ENCODE measurements around the gene PTPRN. TPM values are rescaled to one million over a fixed set of nuclear protein-coding genes. Genes with fewer than 3 reads are reported as not detected.
"Not testable (repeated sequence)": the region's sequence is repeated elsewhere in the genome, so short reads cannot be mapped to it uniquely, and the experiment has no call there.

The PTPRN gene
- polyA plus RNA-seq, 1 donor, result 0.27 TPM

DNA sequence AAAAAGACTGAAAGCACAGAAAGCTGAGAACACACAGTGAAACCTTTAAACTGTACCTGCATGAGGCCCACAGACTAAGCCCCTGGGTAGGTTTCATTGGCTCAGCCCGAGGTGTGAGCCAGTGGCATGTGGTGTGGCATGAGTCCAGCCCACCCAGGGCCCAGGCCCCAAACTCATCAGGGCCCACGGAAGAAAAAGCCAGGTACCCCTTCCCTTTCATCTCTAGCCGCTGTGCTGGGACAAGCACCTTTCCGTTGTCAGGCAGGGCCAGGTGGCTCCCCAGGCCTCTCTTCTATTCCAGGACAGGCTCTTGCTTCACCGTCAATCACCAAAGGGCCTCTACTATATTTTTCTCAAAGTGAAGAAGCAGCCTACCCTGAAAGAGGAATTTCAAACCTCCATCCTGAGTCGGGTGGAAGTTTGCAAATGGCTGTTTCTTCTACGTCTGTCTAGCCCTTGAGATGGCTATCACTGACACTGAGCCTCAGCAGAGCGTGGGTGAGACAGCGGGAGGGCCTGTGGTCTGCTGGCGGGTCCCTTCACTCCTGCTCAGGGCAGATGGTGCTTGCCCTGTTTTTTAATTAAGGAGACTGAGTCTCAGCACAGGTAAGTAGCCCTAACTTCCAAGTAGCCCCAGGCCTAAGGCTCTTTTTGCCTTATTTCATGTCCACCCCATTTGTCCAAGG, 21.5 kb downstream of the PTPRN start:
- no peak for DNase-seq

- DNase-seq, result not testable (repeated sequence)
Measured at GRCh38 chr2:219287116-219287440, 22.1 kb downstream of the PTPRN start.

GRCh38 chr2:219286436-219287115, 22.6 kb downstream of the PTPRN start:
- no peak for DNase-seq

DNA sequence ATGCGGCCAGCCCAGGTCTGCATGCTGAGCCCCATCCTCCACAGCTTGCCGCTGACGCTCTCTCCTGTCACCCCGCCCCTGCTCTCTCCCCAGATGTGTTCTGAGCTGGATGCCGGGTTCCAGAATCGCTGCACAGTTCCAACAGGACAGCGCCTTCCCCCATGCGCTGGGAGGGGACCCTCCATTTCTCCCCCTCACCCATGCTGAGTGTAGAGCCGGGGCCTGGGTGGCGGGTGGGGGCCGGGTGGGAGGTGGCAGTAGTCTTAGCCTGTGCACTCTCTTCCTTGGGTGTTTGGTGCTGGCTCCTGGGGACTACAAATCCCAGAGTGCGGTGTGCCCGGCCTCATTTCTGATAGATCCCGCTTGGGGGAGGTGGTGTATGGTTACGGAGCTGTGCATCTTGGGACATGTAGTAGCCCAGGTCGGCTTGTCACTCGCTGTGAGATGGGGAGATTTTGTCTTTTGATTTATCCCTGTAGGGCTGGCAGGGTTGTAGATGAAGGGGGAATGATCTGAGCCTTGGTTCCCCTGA, 23.2 kb downstream of the PTPRN start:
- no peak for DNase-seq

DNA sequence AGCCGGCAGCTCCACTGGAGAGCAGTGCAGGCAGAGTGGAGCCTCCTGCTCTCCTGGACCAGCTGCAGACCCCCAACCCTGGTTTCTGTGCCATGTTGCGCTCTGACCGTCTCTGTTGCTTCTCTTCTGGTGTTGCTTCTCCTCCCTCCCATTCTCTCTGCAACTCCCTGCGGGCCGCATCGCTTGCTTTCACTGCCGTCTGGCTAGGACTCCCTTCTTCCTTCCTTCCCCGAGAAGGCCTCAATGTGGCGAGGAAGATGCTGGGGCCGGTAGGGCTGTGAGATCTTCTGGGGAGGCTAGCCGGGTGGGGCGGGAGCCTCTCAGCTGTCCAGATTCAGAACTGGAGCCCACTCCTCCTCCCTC, 23.8 kb downstream of the PTPRN start:
- DNase-seq, result no peak

DNA sequence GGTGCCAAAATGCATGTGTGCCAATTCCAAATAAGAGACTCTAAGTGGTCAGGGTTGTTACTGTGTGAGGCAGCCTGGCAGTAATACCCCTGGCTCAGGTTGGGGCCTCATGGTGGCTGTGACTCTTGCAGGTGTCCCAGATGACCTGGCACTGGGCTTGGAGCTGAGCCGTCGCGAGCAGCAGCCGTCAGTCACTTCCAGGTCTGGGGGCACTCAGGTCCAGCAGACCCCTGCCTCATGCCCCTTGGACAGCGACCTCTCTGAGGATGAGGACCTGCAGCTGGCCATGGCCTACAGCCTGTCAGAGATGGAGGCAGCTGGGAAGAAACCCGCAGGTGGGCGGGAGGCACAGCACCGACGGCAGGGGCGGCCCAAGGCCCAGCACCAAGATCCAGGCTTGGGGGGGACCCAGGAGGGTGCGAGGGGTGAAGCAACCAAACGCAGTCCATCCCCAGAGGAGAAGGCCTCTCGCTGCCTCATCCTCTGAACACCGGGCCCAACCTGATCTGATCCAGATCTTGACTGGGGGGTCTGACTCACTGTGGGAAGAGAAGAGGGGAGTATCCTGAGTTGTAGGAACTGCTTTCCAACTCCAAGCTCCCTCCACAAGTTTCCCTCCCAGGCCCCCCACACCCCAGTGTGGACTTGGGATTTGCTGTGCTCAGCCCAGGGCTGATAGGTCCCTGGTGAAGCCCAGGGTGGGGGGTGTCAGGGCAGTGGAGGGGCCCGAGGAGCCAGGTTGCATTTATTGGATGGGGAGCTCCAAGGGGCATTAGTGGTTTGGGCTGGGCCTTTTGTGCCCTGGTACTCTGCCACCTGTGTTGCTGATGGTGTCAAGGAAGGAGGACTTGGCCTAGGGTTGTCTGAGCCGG, 24.5 kb downstream of the PTPRN start:
- no peak for DNase-seq

DNA sequence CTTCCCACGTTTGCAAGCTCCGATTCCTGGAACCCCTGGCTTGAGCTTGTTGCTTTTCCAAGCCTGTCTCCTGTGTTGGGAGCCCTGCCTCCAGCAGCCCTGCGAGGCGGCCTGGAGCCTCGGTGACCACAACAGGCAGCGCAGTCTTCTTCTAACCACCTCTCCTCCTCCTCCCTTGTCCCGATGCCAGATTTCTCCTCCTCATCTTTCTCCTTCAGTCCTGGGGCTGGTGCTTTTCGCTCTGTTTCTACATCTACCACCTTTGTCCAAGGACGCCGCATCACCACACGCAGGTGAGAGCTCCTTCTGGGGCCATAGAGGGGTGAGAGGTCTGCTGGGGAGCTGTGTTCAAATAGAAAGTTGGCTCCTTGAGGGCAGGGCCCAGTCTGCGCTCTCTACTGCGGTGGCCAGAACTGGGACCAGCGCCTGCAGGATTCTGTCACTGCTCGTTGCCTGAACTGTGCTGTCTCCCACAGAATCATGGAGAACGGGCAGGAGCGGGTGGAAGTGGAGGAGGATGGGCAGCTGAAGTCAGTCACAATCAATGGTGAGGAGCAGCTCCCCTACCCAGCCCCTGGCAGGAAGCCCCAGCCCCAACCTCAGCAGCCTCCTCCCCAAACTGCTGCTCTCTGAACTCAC, 26.1 kb downstream of the PTPRN start:
- DNase-seq, result no peak

DNA sequence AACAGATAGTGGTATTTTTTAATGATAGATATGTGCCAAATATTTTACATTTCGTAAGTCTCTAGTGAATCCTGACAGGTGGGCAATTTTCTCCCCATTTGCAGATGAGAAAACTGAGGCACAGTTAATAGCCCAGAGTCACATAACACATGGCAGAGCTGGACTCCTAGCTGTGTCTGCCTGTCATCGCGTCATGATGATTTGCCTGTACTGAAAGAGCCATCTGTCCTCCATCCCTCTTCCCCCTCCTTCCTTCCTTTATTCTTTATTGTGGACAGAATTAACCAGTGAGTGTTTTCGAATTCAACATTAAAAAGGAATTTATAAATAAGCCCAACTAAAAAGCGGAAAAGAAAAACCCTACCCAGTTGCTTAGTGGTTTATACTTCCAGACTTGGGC, 26.8 kb downstream of the PTPRN start:
- DNase-seq, result no peak

DNA sequence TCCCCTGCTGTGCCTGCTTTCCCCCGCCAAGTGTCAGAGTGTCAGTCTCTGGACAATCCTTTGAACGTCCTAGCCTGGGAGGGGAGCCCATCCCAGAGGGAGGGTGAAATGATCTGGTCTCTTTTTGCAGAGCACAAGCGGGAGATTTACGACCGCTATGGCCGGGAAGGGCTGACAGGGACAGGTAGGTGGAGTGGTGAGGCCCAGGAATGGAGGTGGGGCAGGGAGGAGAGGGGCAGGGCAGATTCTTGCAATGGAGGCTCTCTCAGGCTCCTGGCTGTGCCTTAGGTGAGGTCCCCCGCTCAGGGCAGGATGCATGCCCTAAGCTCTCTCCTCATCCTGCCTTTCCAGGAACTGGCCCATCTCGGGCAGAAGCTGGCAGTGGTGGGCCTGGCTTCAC, 27.6 kb downstream of the PTPRN start:
- no peak for DNase-seq

GRCh38 chr2:219280651-219281050, 28.6 kb downstream of the PTPRN start:
- no peak for DNase-seq

GRCh38 chr2:219279916-219280516, 29.2 kb downstream of the PTPRN start:
- DNase-seq, result no peak

GRCh38 chr2:219279151-219279915, 29.9 kb downstream of the PTPRN start, which contains the start of gene DNAJB2:
Gene DNAJB2, plus strand, starts transcription at chr2:219279366. Its CDS starts 468 bp downstream, at chr2:219279834.
- DNase-seq, result peak; percentile 97

- DNase-seq, result no peak
Measured at GRCh38 chr2:219278655-219279150, 30.5 kb downstream of the PTPRN start.

- DNase-seq, result peak; percentile 82
Measured at GRCh38 chr2:219277703-219278654, 31.2 kb downstream of the PTPRN start.

DNA sequence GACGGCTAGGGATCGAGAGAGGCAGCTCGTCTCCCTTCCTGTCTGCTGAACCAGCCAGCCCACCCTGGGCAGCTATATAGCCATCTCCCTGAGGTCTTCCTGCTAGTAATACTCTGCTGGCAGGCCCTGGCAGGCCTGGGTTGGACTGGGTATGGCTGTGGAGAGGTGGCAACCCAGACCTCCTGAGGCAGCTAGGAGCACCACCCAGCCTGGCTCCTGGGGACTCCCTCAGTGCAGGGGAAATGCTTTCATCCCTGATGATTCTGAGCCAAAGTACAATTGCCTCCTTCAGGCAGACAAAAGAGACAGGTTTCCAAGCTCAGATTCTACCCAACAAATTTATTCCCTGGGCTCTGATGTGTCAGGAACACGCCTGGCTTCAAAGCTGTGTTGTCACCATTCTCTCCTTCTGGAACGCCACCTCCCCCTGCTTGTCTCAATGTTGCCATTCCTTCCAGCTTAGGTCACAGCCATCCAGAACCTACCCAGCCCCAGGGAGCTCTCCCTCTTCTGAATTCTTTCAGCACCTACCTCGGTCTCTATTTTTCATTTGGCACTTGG, 34.8 kb downstream of the PTPRN start:
- DNase-seq, result no peak

DNA sequence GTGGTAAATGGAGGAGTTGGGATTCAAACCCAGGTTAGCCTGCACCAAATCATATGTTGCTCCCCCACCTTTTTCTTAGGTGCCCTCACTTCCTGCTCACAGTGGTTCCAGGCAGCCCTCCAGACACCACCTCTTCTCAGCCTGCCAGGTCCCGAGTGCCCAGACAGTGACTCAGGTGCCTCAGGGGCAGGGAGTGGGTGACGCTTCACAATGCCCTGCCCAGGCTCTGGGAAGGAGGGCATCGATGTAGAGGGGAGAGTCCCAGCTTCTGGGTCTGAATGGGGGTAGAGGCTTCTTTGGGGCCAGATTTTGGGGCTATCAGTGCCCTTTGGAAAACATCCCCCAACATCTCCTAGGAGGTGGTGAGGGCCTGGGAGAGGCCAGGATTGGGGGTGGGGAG, 35.3 kb downstream of the PTPRN start:
- no peak for DNase-seq

GRCh38 chr2:219272995-219273394, 36.2 kb downstream of the PTPRN start:
- DNase-seq, result no peak

- no peak for DNase-seq
Measured at GRCh38 chr2:219272356-219272755, 36.8 kb downstream of the PTPRN start.

- DNase-seq, result no peak
Measured at GRCh38 chr2:219271021-219271420, 38.2 kb downstream of the PTPRN start.

DNA sequence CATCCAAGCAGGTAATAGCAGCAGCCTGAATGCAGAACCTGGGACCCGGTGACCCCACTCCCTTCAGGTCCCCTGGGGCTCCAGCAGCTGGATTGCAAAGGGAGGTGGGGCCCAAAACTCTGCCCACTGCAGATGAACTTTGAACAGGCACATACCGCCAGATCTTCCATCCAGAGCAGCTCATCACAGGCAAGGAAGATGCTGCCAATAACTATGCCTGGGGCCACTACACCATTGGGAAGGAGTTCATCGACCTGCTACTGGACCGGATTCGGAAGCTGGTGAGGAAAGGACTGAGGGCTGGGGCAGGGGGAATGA, 39.2 kb downstream of the PTPRN start:
- DNase-seq, result no peak
